ENCODE data around the gene TNRC18. TPM values are rescaled to one million over a fixed set of nuclear protein-coding genes. Genes with fewer than 3 reads are reported as not detected.

TNRC18 gene
- polyA plus RNA-seq, 1 of the 3 experiments (the other 2 are of a cell fraction) = 34.4 TPM

GRCh38 chr7:5419539-5420066 lies 4.0 kb downstream of the TNRC18 start:
- Histone ChIP-seq H2AFZ (ENCODE audit: low read depth) (no peak overlapping the region), H3K79me2 (ENCODE audit: insufficient read depth) (peaks cover 96% of the 10 kb centered on the region), H3K9ac (peak overlapping the region; percentile 100), H4K20me1 (ENCODE audit: insufficient read depth) (peaks cover 62% of the 10 kb centered on the region), H3K9me3 (no peaks in the 10 kb centered on the region), H3K9me2 (no peaks in the 10 kb centered on the region), H3K4me2 (peak overlapping the region; percentile 100), H3K4me3 (ENCODE audit: low read depth in 2 of 2, low read length in 1 of 2) (peak overlapping the region; percentile 72 to 98), H3F3A (replicated peaks; ENCODE audit: insufficient read depth) (peaks cover 28% of the 10 kb centered on the region), H3K36me3 (replicated peaks in 1 of 2; ENCODE audit: control insufficient read depth in 1 of 2, insufficient read depth in 2 of 2, low read length in 1 of 2) (peaks cover 2 to 8% of the 10 kb centered on the region in 2 experiments), H3K27me3 (ENCODE audit: insufficient read depth) (no peaks in the 10 kb centered on the region), H3K27ac (ENCODE audit: low read depth in 2 of 2, low read length in 1 of 2) (peak overlapping the region; percentile 95 to 99), H3K4me1 (ENCODE audit: control insufficient read depth in 1 of 2, insufficient read depth in 2 of 2, low read depth in 1 of 2, low read length in 1 of 2) (peaks cover 22 to 25% of the 10 kb centered on the region in 2 experiments; a peak in 3 of 4 replicates)
- WGBS (ENCODE audit: low lambda C conversion rate) = 14% methylated on average over 27 of the region's 40 CpGs
- ChIA-PET POLR2A (no interaction called here), CTCF (interaction anchor here (0.9 to 4.1 kb wide), 4 partner anchors 11 to 75 kb away, joined by 3 to 22 read pairs (median 4); no protein-coding TSS in a partner anchor)
- no peak for DNase-seq
- TF ChIP-seq PBX3 (IDR thresholded peaks at IDR 0.05) = 0 out of 2 replicates have a peak, but pooled peaks have one; percentile 3
- TF ChIP-seq, protein P1, sequence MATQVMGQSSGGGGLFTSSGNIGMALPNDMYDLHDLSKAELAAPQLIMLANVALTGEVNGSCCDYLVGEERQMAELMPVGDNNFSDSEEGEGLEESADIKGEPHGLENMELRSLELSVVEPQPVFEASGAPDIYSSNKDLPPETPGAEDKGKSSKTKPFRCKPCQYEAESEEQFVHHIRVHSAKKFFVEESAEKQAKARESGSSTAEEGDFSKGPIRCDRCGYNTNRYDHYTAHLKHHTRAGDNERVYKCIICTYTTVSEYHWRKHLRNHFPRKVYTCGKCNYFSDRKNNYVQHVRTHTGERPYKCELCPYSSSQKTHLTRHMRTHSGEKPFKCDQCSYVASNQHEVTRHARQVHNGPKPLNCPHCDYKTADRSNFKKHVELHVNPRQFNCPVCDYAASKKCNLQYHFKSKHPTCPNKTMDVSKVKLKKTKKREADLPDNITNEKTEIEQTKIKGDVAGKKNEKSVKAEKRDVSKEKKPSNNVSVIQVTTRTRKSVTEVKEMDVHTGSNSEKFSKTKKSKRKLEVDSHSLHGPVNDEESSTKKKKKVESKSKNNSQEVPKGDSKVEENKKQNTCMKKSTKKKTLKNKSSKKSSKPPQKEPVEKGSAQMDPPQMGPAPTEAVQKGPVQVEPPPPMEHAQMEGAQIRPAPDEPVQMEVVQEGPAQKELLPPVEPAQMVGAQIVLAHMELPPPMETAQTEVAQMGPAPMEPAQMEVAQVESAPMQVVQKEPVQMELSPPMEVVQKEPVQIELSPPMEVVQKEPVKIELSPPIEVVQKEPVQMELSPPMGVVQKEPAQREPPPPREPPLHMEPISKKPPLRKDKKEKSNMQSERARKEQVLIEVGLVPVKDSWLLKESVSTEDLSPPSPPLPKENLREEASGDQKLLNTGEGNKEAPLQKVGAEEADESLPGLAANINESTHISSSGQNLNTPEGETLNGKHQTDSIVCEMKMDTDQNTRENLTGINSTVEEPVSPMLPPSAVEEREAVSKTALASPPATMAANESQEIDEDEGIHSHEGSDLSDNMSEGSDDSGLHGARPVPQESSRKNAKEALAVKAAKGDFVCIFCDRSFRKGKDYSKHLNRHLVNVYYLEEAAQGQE (IDR thresholded peaks at IDR 0.05; ENCODE audit: low read depth, low read length) = no peak

- Histone ChIP-seq H3K4me1 (ENCODE audit: control insufficient read depth in 1 of 2, insufficient read depth in 2 of 2, low read depth in 1 of 2, low read length in 1 of 2) (peaks cover 22 to 25% of the 10 kb centered on the region in 2 experiments; a peak in 3 of 4 replicates), H3K9ac (peak overlapping the region; percentile 100; the same call in 1 of the 2 replicates)
- CTCF ChIA-PET = no interaction called here
Observed at GRCh38 chr7:5418285-5418582, 5.4 kb downstream of the TNRC18 start.

More at GRCh38 chr7:5418285-5418582, 5.4 kb downstream of the TNRC18 start:
- Histone ChIP-seq H3K9me2 (no peaks in the 10 kb centered on the region), H3K9me3 (no peaks in the 10 kb centered on the region), H3F3A (replicated peaks; ENCODE audit: insufficient read depth) (peaks cover 23% of the 10 kb centered on the region), H2AFZ (ENCODE audit: low read depth) (no peak overlapping the region), H3K79me2 (ENCODE audit: insufficient read depth) (peaks cover 100% of the 10 kb centered on the region), H3K4me3 (ENCODE audit: low read depth in 2 of 2, low read length in 1 of 2) (peak overlapping the region in 1 of 2 experiments; percentile 98; a peak in 2 of 4 replicates), H3K27me3 (ENCODE audit: insufficient read depth) (no peaks in the 10 kb centered on the region), H3K4me2 (peak overlapping the region; percentile 100), H3K36me3 (replicated peaks in 1 of 2; ENCODE audit: control insufficient read depth in 1 of 2, insufficient read depth in 2 of 2, low read length in 1 of 2) (peaks cover 2 to 9% of the 10 kb centered on the region in 2 experiments), H4K20me1 (ENCODE audit: insufficient read depth) (peaks cover 72% of the 10 kb centered on the region), H3K27ac (ENCODE audit: low read depth in 2 of 2, low read length in 1 of 2) (peak overlapping the region; percentile 95 to 99; a peak in 3 of 4 replicates)
- POLR2A ChIA-PET = no interaction called here
- DNase-seq = no peak
- TF ChIP-seq NRF1 (IDR thresholded peaks at IDR 0.05; ENCODE audit: low read depth, low read length) (no peak), CHD2 (IDR thresholded peaks at IDR 0.05; ENCODE audit: low read length, partially characterized antibody) (no peak), USF1 (IDR thresholded peaks at IDR 0.05; ENCODE audit: borderline replicate concordance, low read depth) (no peak), GABPA (IDR thresholded peaks at IDR 0.05; ENCODE audit: low read depth) (no peak), RFX5 (IDR thresholded peaks at IDR 0.05; ENCODE audit: low read length) (no peak), TEAD4 (IDR thresholded peaks at IDR 0.05; ENCODE audit: borderline replicate concordance, insufficient read depth) (no peak), EZH2phosphoT487 (IDR thresholded peaks at IDR 0.05; ENCODE audit: borderline replicate concordance, low read depth) (no peak), MXI1 (IDR thresholded peaks at IDR 0.05; ENCODE audit: low read depth, low read length) (no peak), FOXJ3 (CRISPR knock-in tag; IDR thresholded peaks at IDR 0.05) (no peak), YY1 (IDR thresholded peaks at IDR 0.05; ENCODE audit: low read depth) (no peak), MEF2A (IDR thresholded peaks at IDR 0.05; ENCODE audit: borderline replicate concordance, low read depth) (no peak), GATA2 (CRISPR knock-in tag; IDR thresholded peaks at IDR 0.05) (no peak), USF2 (IDR thresholded peaks at IDR 0.05; ENCODE audit: borderline replicate concordance, low read depth, low read length) (no peak), TCF12 (IDR thresholded peaks at IDR 0.05) (no peak), RCOR1 (IDR thresholded peaks at IDR 0.05; ENCODE audit: low read length) (no peak), SMC3 (IDR thresholded peaks at IDR 0.05; ENCODE audit: low read depth, low read length) (no peak)
- WGBS (ENCODE audit: low lambda C conversion rate) = 85% methylated on average over 6 of the region's 6 CpGs

Data from SK-N-SH (cell line).